Body of pancreas (tissue), 4 donors: Measurements from ENCODE around the gene RAB6B. TPM values are rescaled to one million over a fixed set of nuclear protein-coding genes. Genes with fewer than 3 reads are reported as not detected.
A peak's percentile ranks its signal among the peaks of the same experiment; 100 is the strongest.

Source experiments
- ATAC-seq: fragments of 150-250 bp; one replicate; pipeline ENCODE4 v1.9.1; 2016
- DNase-seq, 4 donors: peaks; one replicate each; pipeline ENCODE4 v3.0.0-alpha.2; 2019
- H3K27ac ChIP-seq, 4 donors: fragments of 200-600 bp; sonication (generic); 1 replicate in 3 of 4; 2 replicates in 1 of 4; pipeline versions ENCODE4 v1.5.1 to v1.6.1; 2016 to 2019; ENCODE audit warnings: mild to moderate bottlenecking in 1 of 4, mixed read lengths in 1 of 4, moderate library complexity in 1 of 4
- H3K27me3 ChIP-seq, 2 donors: fragments of 200-600 bp; sonication (generic); one replicate each; pipeline ENCODE4 v1.6.0; 2016; ENCODE audit warnings: mild to moderate bottlenecking in 1 of 2
- H3K36me3 ChIP-seq, 2 donors: fragments of 200-600 bp; sonication (generic); replicated peaks in 1 of 2; 2 replicates each; pipeline ENCODE4 v1.5.1; 2016; ENCODE audit warnings: low read depth in 2 of 2; ENCODE audit not compliant: insufficient read depth in 1 of 2
- H3K4me1 ChIP-seq: fragments of 200-600 bp; sonication (generic); one replicate; pipeline ENCODE4 v1.6.0; 2016
- H3K4me3 ChIP-seq, 2 donors: fragments of 200-600 bp; sonication (generic); 1 replicate in 1 of 2; 2 replicates in 1 of 2; pipeline ENCODE4 v1.5.1; 2016 to 2019
- H3K9me3 ChIP-seq, 3 donors: fragments of 200-600 bp; sonication (generic); 1 replicate in 2 of 3; 2 replicates in 1 of 3; pipeline ENCODE4 v1.5.1; 2016
- CTCF ChIP-seq, 7 experiments: fragments of 450-650 bp in 4 of 7; fragments of 200-600 bp in 3 of 7; sonication (generic) in 3 of 7; IDR thresholded peaks; one replicate each; pipeline ENCODE4 v1.5.1; 2016 to 2019; ENCODE audit warnings: antibody characterized with exemption in 7 of 7
- POLR2A ChIP-seq, 3 donors: fragments of 450-650 bp; IDR thresholded peaks; one replicate each; pipeline ENCODE4 v1.6.1; 2016; ENCODE audit warnings: antibody characterized with exemption in 3 of 3, mild to moderate bottlenecking in 2 of 3
- WGBS, 2 donors: methylation state at CpG; one replicate each; pipeline ENCODE4 v1.1.5; 2017; 5-methylcytosine and 5-hydroxymethylcytosine counted together
- intact Hi-C: fragments of 100-400 bp; cut with DNase I; formaldehyde crosslinking; loops from one replicate; pipeline ENCODE4 v1.15.1; 2023
- total RNA-seq, 2 donors: library from RNA; depleted of rRNA; stranded (reverse); fragments of >200 nt; gene quantifications; one replicate each; pipeline ENCODE4 v1.1.0, GENCODE V29; 2016

The RAB6B gene
- total RNA-seq, 2 donors from 2014 or later = 2.6 to 3.0 TPM

- ATAC-seq (no peak), DNase-seq (no peak)
- TF ChIP-seq POLR2A (IDR thresholded peaks at IDR 0.05) (no peak), CTCF (IDR thresholded peaks at IDR 0.05) (no peak)
- WGBS, 2 donors = 95 to 97% methylated on average over 6 of the region's 6 CpGs
- H3K36me3 ChIP-seq = no peaks in the 10 kb centered on the region
- intact Hi-C loops = no loop called here
- H3K27me3 ChIP-seq = no peaks in the 10 kb centered on the region
- H3K27ac ChIP-seq = no peak overlapping the region
- peaks cover 9% of the 10 kb centered on the region for H3K4me1 ChIP-seq
- no peak overlapping the region for H3K4me3 ChIP-seq
- no peaks in the 10 kb centered on the region for H3K9me3 ChIP-seq
Observed at GRCh38 chr3:133869586-133869985, 26.1 kb downstream of the RAB6B start.

GRCh38 chr3:133868758-133869475 lies 26.8 kb downstream of the RAB6B start:
- no peak overlapping the region for H3K27ac ChIP-seq
- DNase-seq (no peak), ATAC-seq (peak; percentile 15)
- no peaks in the 10 kb centered on the region for H3K36me3 ChIP-seq
- no peak overlapping the region for H3K4me3 ChIP-seq
- TF ChIP-seq POLR2A (IDR thresholded peaks at IDR 0.05) = no peak
- TF ChIP-seq CTCF (IDR thresholded peaks at IDR 0.05) = no peak
- peaks cover 9% of the 10 kb centered on the region for H3K4me1 ChIP-seq
- H3K9me3 ChIP-seq = no peaks in the 10 kb centered on the region
- intact Hi-C loops = no loop called here
- no peaks in the 10 kb centered on the region for H3K27me3 ChIP-seq
- 32 to 44% methylated on average over 7 of the region's 7 CpGs for WGBS, 2 donors

GRCh38 chr3:133868186-133868585 lies 27.5 kb downstream of the RAB6B start:
- Histone ChIP-seq H3K9me3 (no peaks in the 10 kb centered on the region), H3K4me1 (peaks cover 9% of the 10 kb centered on the region), H3K36me3 (no peaks in the 10 kb centered on the region), H3K27ac (no peak overlapping the region), H3K27me3 (no peaks in the 10 kb centered on the region), H3K4me3 (no peak overlapping the region)
- DNase-seq = peak in 3 of 4 donors; percentile 22 to 45 (median 32)
- intact Hi-C loops = no loop called here
- 25 to 31% methylated on average over 7 to 8 of the region's 8 CpGs for WGBS, 2 donors
- TF ChIP-seq CTCF (IDR thresholded peaks at IDR 0.05) (no peak), POLR2A (IDR thresholded peaks at IDR 0.05) (no peak)
- ATAC-seq = peak; percentile 30

- intact Hi-C loops = no loop called here
- ATAC-seq (no peak), DNase-seq (no peak)
- H3K27ac ChIP-seq = no peak overlapping the region
- H3K4me3 ChIP-seq = no peak overlapping the region
- H3K9me3 ChIP-seq = no peaks in the 10 kb centered on the region
- TF ChIP-seq POLR2A (IDR thresholded peaks at IDR 0.05) (no peak), CTCF (IDR thresholded peaks at IDR 0.05) (no peak)
- WGBS, 2 donors = 84 to 100% methylated on average over 1 to 3 of the region's 3 CpGs
- peaks cover 9% of the 10 kb centered on the region for H3K4me1 ChIP-seq
- no peaks in the 10 kb centered on the region for H3K36me3 ChIP-seq
- no peaks in the 10 kb centered on the region for H3K27me3 ChIP-seq
Observed at GRCh38 chr3:133866141-133866540, 29.5 kb downstream of the RAB6B start.
